GM12864 (cell line): ENCODE results near the gene PPM1L.

Experiments used
- DNase-seq: peaks from one replicate; pipeline ENCODE4 v3.0.0-alpha.2; 2011; ENCODE audit warnings: low read depth
- H3K4me3 ChIP-seq: 2 replicates; pipeline ENCODE4 v1.5.1; 2011; ENCODE audit warnings: mild to moderate bottlenecking, low read depth, low read length, control low read depth
- CTCF ChIP-seq: IDR thresholded peaks from 2 replicates; pipeline ENCODE4 v1.5.1; 2011; ENCODE audit warnings: low read depth, mild to moderate bottlenecking, moderate library complexity, low read length, control low read depth, inconsistent platforms; ENCODE audit errors: missing control alignments

The PPM1L gene

GRCh38 chr3:161043336-161044035 is 287.5 kb downstream of the PPM1L start:
- no peak for DNase-seq
- no peak overlapping the region for H3K4me3 ChIP-seq
- TF ChIP-seq CTCF: no peak

- TF ChIP-seq CTCF: no peak
- no peak overlapping the region for H3K4me3 ChIP-seq
- no peak for DNase-seq
Observed at GRCh38 chr3:161049683-161050248, 293.7 kb downstream of the PPM1L start.

- no peak overlapping the region for H3K4me3 ChIP-seq
- no peak for DNase-seq
- TF ChIP-seq CTCF: no peak
Observed at GRCh38 chr3:161050935-161051334, 294.9 kb downstream of the PPM1L start.

- DNase-seq: no peak
- no peak for TF ChIP-seq CTCF
- H3K4me3 ChIP-seq: no peak overlapping the region
Observed at GRCh38 chr3:161051856-161052255, 295.8 kb downstream of the PPM1L start.

- no peak for DNase-seq
- TF ChIP-seq CTCF: no peak
- H3K4me3 ChIP-seq: no peak overlapping the region
Observed at GRCh38 chr3:161054860-161055604, 299.0 kb downstream of the PPM1L start.

- no peak overlapping the region for H3K4me3 ChIP-seq
- no peak for DNase-seq
- TF ChIP-seq CTCF: no peak
Observed at GRCh38 chr3:161064413-161064812, 308.4 kb downstream of the PPM1L start.
